Anterior cingulate cortex (tissue), 58 donors: ENCODE data around the gene ALG12.

ENCODE experiments used
- DNase-seq, 58 donors: peaks; one replicate each; lab custom pipeline; 2025; lab: John Stamatoyannopoulos, UW

ALG12 gene

GRCh38 chr22:49921508-49922278 is 3.5 kb upstream of the ALG12 start:
- no peak for DNase-seq

DNA sequence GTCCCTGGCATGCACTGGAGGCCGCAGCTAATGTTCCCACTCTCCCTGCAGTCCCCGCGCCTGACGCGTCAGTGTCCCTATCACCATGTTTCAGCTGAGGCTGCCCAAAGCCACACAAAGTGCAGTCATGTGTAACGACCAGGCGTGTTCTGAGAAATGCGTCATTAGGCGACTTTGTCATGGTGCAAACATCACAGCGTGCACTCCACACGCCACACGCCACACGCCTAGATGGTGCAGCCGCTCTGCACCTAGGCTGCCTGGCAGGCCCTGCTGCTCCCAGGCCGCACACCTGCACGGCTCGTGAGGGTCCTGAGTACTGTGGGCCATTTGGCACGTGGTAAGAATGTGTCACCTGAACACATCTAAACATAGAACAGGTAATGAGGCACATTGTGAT is 2.6 kb upstream of the ALG12 start:
- DNase-seq = no peak

GRCh38 chr22:49918911-49919881 is 958 bp upstream of the ALG12 start:
- DNase-seq = no peak

GRCh38 chr22:49916831-49917230 is 1.4 kb downstream of the ALG12 start:
- no peak for DNase-seq

- DNase-seq = no peak
Observed at GRCh38 chr22:49915610-49916009, 2.6 kb downstream of the ALG12 start.

DNA sequence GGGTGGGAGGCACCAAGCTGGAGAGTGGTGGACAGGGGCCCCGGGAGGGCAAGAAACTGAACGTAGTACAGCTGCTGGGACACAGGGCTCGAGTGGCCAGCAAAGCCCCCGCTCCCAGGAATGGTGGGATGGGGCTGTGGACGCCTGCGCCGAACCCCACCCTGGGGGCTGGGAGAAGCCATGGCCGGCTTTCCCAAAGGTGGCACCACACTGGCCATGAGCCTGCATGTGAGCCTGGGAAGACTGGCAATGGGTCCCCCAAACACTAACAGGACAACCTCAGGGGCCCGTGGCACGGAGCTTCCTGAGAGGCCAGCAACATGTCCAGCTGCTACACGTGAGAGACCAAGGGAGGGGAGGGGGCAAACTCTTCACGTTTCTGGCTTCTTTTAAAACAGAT is 4.0 kb downstream of the ALG12 start:
- DNase-seq = no peak

- no peak for DNase-seq
Observed at GRCh38 chr22:49913446-49913845, 4.8 kb downstream of the ALG12 start.

- DNase-seq = no peak
Observed at GRCh38 chr22:49913026-49913425, 5.2 kb downstream of the ALG12 start.

- no peak for DNase-seq
Observed at GRCh38 chr22:49911881-49912625, 6.2 kb downstream of the ALG12 start.

DNA sequence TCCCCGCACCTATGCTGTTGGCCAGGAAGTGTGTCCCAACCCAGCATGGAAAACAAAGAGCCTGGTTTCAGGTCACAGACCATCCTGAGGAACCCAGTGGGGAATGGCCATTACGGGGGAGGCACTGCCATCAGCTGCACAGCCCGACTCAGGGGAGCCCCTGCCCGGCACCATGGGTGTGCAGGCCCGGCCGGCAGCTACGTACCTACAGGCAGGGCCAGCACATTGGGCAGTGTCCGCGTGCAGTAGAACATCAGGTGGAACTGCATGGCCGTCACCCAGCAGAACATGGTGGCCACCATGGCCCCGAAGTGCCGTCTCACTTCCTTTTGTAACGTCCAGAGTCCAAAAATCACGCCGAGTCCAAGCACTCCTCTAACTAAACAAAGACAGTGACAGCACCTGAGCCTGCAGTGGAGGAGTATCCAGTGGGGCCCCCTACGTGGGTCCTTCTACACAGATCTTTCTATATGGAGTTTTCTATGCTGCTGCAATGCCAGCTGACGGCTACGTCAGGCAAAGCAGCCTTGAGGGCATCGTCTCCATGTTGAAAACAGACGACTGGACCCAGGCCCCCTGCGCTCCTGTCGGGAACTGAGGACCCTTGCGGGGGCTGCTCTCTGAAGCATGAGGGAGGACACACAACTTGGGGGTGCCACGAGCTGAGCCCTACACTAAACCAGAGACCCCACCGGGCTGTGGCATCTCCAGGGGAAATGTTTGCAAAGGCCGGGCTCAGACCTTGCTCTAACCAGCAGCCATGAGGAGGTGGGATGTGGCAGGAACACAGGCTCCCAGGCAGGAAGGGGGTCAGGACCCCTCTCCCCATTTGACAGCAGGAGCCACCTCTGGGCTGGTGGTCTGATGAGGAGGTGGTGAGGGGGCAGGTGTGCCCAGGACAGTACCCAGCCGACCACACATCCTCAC is 7.7 kb downstream of the ALG12 start:
- DNase-seq = no peak

DNA sequence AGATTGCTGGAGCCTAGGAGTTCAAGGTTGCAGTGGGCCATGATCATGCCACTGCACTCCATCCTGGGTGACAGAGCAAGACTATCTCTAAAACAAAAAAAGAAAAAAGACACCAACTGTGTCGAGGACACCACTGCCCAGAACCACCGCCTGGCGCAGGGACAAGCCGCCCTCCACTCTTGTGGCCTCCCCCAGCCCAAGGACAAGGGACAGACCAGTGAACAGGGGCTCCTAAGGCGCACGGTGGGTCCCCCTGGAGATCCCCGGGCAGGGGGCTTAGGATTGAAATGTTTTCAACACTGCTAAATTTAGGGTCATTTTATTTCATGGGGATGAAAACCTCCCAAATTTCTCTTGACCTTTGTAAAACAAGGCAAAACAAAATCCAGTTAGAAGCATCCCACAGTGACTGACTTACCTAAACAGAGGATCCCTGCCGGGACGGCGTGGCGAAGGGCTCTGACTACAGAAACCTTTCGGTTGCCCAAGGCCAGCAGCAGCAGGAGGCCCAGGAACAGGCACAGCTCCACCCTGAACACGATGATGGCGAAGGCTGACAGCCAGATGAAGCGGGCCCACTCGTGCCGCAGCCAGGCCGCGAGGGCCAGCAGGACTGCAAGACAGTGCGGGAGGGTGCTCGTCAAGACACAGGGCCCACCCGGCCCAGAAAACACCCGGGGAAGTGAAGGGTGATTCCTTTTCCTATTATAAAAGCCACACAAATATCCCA is 8.6 kb downstream of the ALG12 start:
- DNase-seq = no peak

DNA sequence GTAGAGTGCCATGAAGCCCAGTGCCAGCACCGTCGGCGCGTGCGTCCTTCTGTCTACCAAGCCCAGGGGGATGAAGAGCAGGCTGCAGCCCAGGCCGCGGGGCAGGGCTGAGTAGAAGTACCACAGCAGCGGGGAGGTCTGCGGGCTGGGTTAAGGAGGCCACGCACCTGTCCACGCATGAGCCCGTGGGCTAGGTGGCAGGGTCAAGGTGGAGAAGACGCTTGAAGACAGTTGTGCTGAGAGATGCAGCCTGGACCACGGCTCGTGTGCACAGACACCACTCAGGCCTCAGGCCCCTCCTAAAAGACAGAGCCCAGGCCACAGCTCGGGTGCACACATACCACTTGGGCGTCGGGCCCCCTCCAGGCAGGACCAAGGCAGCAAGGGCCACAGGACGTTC is 10.4 kb downstream of the ALG12 start:
- DNase-seq = no peak

GRCh38 chr22:49906799-49907290 is 11.4 kb downstream of the ALG12 start:
- no peak for DNase-seq

- DNase-seq = no peak
Observed at GRCh38 chr22:49906071-49906798, 12.0 kb downstream of the ALG12 start.

DNA sequence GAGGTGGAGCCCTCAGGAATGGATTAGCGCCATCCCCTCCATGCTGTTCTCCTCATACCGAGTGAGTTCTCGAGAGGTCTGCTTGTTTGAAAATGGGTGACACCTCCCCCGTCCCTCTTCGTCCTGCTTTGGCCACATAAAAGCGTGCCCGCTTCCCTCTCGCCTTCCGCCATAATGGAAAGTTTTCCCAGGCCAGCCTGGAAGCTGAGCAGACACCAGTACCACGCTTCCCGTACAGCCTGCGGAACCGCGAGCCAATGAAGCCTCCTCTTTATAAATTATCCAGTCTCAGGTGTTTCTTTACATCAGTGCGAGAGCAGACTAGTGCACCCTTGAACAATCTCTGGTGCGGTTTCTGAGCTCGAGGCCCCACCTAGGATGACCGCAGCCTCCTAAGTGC is 12.8 kb downstream of the ALG12 start:
- DNase-seq = no peak

- DNase-seq = no peak
Observed at GRCh38 chr22:49904040-49904369, 14.2 kb downstream of the ALG12 start.

DNA sequence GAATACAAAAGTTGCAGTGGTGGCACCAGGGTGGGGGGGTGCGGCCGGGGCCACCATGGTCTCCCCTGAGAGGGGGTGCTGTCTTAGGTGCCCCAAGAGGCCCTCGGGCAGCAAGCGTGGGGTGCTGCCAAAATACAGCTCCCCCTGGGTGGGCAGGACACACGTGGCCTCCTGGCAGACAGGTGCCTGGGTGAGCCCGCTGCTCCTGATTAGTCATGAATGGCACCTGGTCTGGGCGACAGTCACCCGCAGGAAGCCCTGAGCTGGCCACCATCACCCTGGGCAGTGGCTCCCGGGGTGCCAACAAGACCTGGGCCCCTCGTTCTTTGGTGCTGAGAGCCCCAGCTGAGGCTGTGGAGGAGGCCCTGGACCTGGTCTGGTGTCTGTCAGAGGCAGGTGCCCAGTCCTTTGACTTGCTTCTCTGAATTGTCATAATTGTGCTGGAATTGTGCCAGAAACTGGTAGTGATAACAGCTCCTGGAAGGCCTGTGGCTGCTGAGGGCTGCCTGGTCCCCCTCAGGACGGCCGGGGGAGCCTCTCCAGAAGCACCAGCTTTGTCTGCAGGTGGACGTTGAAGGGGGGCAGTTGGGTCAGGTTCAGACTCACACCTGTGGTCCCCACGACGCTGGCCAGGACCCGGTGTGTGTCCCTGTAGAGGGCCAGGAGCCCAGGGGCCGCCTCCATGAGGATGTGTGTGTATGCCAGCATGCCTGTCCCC is 14.8 kb downstream of the ALG12 start:
- DNase-seq = no peak

DNA sequence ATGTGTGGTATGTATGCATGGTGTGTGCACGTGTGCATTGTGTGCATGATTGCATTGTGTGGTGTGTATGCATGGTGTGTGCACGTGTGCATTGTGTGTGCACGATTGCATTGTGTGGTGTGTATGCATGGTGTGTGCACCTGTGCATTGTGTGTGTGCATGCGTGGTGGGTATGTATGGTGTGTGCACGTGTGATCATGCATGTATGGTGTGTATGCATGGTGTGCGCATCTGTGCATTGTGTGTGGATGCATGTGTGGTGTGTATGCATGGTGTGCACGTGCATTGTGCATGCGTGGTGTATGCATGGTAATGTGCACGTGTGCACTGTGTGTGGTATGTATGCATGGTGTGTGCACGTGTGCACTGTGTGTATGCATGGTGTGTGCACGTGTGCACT is 16.8 kb downstream of the ALG12 start:
- DNase-seq = no peak
